Fibroblast of lung (primary cell): Measurements from ENCODE around the gene TRPV2.

Source experiments
- CTCF ChIP-seq, 2 donors: IDR thresholded peaks in 1 of 2; conservative IDR thresholded peaks in 1 of 2; 1 replicate in 1 of 2; 2 replicates in 1 of 2; pipeline ENCODE4 v1.5.1; 2011 to 2012; ENCODE audit warnings: low read length in 2 of 2, control low read depth in 1 of 2, inconsistent platforms in 1 of 2, low read depth in 1 of 2, mild to moderate bottlenecking in 1 of 2
- EZH2 ChIP-seq: IDR thresholded peaks from 2 replicates; pipeline ENCODE4 v1.5.1; 2012; ENCODE audit warnings: low read length, control low read depth, mild to moderate bottlenecking; ENCODE audit errors: missing control alignments

GRCh38 chr17:16444258-16444886 lies 29.0 kb downstream of the TRPV2 start:
- no peak for TF ChIP-seq CTCF (conservative IDR thresholded peaks at IDR 0.05 in 1 of 2, IDR thresholded peaks at IDR 0.05 in 1 of 2; ENCODE audit: low read depth in 1 of 2, low read length in 2 of 2)
- no peak for TF ChIP-seq EZH2
